ENCODE measurements around the gene BRD1.
"Not testable (repeated sequence)": the region's sequence is repeated elsewhere in the genome, so short reads cannot be mapped to it uniquely, and the experiment has no call there.

BRD1 gene

DNA sequence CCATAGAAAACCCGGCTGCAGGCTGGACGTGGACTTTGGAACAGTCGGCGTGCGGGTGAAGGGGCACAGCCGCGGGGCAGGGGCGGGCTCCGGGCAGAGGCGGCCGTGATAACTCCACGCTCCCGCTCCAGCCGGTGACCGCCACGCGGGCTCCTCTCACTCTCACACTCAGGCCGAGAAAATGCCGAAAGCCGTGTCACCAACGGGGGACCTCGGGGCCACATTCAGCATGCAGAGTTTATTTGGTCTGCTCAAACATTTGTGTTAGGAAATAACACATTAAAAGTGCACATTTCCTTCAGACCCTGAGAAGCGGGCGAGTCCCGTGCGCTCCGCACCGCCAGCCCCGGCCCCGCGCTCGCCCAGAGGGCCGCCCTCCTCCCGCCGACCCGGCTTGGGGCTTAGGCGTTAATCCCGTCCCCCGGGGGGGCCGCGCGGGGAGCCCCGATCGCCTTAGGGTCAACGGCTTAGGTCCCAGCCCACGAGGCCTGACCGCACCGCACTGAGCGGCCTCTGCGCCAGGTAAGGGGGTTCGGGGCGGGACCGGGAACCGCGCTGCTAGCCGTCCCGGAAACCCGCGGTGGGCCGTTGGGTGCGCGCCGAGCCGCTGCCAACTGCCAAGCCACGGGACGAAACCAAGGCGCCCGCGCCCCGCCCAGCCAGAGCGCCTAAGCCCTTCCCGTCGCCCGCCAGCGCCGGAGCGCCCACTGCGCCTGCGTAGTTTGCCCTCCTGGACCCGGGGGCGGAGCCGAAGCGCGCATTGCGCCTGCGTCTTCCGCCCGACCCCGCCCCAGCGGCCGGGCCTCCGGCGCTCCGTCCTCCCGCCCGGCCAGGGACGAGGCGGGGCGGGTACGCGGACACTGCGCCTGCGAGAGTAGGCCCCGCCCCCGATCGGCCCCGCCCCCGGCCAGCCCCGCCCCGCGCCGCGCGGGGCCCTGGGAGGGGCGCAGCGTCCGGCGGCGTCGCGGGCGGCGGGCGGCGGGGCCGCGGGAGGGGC is 25.5 kb upstream of the BRD1 start, which contains the start of gene ZBED4:
Gene ZBED4, plus strand, starts transcription at position 947 of the 997 bp plus-strand sequence. CDS start 29,819 bp downstream, outside the sequence.
- peak; percentile 92 for DNase-seq (ENCODE audit: low read depth)

DNA sequence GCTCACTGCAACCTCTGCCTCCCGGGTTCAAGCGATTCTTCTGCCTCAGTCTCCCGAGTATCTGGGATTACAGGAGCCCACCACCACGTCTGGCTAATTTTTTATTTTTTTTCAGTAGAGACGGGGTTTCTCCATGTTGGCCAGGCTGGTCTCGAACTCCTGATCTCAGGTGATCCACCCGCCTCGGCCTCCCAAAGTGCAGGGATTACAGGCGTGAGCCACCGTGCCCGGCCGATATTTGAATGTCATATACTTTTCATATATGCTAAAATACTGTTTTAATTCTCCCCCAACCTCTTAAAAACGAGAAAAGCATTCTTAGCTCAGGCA is 24.9 kb upstream of the BRD1 start:
- not testable (repeated sequence) for DNase-seq (ENCODE audit: low read depth)

DNA sequence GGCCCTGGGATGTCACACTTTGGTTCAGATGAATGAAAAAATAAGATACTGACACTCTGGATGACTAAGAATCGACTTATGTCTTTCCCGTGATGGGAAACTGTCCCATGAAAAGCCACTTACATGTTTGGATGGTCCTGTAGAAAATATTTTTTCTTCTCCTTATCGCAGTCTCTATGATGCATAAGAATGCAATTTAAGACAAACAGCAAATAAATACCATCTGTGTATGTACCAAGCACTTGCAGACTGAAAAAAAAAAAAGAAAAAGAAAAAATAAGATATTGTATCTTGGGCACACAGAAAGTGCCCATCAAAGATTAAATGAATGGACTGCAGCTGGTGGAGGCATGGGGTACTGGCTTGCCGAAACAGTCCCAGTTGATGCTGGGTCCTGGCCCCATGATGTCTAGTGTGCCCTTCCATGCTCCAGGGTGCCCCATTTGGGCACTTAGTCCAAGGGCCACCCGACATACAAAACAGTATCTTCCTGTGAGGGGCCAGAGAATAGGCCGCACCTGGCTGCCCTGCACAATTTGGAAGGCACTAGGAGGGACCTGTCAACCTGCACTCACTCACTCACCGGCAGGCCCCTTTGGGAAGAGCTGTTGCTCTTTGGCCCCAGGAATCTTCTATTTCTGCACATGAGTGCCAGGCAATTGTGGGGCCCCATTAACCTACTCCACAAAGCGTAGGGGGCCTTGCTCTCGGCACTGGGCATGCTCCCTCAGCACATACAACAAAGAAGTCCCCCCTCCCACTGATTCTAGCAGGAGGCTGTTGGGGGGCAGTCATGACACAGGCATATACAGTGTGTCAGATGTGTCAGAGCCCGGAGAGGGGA is 23.5 kb upstream of the BRD1 start:
- no peak for DNase-seq (ENCODE audit: low read depth)

DNA sequence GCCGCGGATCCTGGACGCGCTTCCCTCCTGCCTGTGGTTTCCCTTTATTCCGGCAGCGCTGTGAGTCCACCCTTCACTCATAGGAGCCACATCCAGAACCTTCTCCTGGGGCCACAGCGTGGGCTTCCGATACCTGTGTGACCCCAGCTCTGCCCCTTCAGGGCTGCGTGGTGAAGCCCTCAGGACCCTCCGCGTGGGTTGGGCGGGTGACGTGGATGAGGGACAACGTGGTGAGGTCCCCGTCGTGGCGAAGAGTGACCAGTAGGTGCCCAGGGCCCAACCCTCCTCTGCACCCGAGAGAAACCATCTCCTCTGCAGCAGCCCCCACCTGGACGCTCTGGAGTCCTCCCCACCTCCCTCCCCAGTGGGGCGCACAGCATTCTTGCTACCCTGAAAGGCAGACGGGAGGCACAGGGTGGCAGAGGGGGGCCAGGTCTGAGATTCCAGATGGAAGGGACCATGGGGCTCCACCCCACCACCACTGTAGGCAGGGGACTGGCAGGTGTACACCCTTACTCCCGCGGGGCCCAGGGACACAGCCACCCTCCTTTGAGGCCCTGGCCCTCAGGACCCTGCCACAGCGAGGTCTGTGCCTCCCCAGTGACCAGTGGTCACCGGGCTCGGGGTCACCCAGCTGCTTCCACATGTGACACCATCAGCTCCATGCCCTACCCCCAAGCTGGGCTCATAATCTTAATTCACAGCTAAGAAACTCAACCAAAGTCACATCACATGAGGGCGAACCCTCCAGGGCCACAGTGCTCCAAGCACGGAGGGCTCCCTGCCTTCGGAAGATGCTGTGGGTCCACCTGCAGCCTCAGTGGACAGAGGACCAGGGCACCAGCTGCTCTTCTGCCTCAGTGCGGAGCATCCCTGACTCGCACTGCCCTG is 22.6 kb upstream of the BRD1 start:
- DNase-seq (ENCODE audit: low read depth) = no peak

DNA sequence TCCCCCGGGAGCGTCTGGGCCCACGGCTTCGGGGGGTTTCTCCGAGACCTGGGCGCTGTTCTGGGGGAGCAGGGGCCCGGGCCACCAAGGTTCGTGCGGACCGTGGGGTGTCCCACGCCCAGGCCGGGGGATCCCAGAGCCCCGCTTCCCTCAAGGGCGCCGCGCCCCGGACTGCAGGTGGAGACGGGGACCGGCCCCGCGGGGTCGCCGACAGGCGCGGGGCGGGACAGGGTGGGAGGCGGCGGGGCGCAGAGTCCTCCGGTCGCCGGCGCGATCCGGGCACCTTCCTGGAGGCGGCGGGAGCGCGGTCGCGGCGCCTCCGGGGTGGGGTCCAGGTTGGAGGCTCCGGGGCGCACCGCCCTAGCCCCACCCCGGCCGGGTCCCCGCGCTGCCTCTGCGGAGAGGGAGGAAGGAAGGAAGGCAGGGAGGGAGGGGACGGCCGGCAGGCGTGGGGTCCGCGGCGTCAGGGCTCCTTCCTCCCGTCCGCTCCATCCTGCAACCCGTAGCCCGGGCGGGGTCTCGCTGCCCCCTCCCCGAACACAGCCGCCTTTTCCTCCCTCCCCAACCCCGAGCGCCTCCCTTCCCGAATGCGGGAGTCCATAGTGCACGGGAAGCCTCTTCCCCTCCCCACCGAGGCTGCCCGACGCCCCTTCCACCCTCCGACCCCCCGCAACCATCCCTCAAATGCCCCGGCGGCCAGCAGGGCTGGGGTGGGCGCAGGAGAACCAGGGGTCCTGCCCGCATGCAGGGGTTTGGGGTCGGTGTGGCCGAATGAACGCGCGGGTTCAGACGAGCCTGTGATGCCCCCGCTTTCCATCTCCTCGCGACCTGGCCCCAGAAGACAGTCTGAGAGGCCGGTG is 21.7 kb upstream of the BRD1 start:
- DNase-seq (ENCODE audit: low read depth) = no peak

DNA sequence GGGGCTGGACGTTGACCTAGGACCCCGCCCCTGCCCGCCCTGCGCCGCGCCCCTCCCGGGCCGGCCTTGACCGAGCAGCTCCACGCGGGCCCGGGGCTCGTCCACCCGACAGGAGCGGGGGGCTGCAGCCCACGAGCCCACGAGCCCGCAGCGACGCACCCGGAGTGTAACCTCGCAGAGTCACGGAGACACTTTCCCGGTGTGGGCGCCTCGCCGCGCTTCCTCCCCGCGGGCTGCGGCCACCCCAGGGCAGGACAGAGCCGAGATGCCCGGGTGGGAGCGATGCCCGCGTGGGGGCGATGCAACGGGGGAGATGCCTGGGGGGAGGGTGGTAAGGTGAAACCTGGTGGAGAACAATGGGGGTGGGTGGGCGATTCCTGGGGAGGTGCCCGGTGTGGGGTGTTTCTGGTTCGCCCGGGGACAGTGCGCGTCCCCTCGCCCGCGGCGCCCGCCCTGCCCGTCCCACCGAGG is 21.1 kb upstream of the BRD1 start:
- DNase-seq (ENCODE audit: low read depth) = no peak

DNA sequence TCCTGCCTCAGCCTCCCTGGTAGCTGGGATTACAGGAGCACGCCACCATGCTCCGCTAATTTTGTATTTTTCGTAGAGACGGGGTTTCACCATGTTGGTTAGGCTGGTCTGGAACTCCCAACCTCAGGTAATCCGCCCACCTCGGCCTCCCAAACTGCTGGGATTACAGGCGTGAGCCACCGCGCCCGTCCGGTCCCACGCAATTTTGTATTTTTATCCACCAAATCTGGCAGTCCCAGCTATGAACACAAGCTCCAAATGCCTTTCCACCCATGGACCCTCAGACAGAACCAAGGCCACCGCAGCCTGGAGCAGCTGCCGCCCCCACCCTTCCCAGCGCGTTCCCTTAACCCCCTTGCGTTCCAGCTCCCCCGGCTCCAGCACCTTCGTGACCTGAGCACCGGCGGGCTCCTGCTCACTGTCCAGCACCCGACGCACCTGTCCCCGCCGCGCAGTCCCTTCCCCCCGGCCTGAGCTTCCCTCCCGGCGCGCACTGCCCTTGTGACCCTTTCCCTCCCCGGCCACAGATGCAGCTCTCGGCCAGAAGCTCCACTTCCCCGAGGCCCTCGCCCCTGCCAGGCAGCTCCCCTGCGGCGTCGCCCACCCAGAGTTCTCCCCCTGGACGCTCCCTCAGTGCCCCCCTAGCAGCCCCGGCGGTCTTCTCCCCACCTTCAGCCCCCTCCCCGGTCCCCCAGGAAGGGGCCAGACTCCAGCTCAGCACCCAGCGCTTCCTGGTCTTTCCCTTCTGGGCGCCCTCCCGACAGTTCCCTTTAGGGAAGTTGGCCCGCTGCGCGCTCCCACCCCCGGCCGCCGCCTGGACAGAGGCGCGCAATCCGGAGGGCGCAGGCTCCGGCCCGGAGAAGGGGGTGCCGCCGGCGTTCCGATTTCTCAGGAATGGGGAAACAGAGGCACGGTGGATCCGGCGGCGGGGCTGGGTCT is 20.3 kb upstream of the BRD1 start:
- no peak for DNase-seq (ENCODE audit: low read depth)

DNA sequence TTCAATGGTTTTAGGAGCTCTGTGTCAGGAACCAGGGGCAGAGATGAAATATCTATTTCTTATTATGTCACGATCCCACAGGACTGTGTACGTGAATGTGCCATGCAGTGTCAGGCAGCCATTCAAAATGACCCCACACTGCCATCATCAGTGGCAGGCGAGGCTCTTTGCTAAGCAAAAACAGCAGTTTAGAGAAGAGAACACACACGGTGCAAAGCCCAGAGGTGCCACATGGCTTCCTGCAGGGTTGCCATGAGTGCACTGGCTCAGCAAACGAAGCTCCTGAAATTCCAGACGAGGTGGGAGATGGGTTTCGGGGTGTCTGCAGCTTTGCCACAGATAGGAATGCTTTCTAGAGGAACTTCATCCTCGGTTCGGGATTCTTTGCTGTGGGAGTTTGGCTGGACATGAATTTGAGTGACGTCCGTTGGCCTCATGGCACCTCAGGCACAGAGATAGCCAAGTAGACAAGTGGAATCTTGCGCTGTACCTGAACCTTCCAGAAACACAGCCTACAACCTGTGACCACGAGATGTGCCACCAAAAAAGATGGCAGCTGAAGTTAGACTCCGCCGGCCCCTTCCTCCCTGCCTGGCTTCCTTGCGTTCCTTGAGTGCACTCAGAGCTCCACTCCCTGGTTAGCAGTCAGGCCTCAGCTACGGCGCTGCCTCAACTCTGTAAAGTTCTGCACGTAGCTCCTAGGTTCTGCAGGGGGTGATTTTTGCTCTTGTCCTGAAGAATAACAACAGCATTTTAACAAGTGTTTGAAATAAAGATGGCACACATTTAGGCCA is 18.2 kb upstream of the BRD1 start:
- no peak for DNase-seq (ENCODE audit: low read depth)

DNA sequence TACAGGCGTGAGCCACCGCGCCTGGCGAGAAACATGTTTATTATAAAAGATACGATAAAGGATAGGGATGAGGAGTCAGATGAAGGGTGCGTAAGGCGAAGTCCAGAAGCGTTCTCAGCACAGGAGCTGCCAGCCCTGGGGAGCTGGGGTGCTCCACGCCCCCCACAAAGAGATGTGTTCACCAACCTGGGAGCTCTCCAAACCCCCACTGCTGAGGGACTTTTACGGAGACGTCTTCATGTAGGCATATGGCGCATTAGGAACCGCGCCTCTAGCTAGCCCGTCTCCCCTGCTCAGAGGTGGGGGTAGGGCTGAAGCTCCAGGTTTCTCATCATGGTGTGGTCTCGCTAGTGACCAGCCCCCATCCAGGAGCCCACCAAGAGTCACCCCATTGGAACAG is 17.6 kb upstream of the BRD1 start:
- DNase-seq (ENCODE audit: low read depth) = no peak

DNA sequence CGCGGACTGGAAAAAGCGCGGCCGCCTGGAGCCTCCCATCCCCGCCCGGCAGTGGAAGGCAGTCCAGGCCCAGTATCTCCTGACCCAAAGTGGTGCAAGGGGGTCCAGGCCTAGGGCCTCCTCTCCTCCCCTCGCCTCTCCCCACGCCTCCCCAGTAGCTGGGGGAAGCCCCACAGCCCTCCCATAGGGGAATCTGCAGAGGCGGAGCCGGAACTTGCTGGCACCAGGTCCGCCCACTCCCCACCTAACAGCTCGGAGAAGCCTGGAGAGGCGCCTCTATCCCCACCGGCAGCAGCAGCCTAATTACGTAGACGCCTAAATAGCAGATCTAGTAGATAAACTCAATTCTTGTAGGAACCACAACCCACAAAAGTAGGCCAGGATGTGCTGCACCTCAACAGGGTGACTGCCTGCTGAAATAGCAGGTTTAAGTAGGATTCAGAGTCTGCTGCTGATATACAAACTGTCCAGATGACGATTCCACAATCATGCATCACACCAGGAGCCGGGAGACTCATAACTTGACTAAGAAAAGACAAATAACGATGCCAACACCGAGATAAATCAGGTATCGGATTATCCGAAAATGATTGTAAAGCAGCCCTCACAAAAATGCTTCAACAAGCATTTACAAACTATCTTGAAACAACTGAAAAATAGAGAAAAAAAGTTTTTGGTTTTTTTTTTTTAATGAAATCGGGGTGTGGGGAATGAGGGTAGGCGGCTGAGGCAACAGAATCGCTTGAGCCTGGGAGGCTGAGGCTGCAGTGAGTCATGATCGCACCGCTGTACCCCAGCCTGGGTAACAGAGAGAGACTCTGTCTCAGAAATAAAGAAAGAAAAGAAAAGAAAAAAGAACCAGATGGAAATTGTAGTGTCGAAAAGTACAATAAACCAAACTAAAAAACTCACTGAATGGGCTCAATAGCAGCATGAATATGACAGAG is 11.4 kb upstream of the BRD1 start:
- peak; percentile 69 for DNase-seq (ENCODE audit: low read depth)

DNA sequence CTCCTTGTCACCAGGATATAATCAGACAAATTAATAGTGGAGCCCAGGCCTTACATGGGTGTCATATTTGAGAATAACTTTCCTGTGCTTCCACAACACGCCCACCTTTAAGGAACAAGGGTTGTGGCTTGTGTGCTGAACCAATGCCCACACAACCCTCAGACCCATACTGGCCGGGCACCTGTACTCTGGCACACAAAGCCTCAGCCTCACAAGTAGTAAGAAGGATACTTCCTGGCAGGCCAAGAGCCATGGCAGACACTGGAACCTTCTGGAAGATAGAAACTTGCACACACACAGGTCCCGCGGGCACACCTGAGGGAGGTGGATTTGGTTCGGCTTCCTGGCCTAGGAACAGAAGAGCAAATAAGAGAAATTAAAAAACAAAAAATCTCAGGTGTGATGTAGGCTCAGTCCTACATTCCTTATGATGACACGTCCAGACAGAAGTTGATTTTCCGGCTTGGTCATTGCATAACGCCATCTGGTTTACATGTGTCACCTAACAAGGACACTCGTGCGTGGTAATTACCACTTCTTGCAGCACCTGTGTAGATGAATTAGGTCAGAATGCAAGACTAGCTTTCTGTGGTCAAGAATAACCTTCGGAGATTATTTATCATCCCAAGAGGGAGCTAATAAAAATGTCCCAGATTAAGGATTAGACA is 5.8 kb upstream of the BRD1 start:
- no peak for DNase-seq (ENCODE audit: low read depth)

DNA sequence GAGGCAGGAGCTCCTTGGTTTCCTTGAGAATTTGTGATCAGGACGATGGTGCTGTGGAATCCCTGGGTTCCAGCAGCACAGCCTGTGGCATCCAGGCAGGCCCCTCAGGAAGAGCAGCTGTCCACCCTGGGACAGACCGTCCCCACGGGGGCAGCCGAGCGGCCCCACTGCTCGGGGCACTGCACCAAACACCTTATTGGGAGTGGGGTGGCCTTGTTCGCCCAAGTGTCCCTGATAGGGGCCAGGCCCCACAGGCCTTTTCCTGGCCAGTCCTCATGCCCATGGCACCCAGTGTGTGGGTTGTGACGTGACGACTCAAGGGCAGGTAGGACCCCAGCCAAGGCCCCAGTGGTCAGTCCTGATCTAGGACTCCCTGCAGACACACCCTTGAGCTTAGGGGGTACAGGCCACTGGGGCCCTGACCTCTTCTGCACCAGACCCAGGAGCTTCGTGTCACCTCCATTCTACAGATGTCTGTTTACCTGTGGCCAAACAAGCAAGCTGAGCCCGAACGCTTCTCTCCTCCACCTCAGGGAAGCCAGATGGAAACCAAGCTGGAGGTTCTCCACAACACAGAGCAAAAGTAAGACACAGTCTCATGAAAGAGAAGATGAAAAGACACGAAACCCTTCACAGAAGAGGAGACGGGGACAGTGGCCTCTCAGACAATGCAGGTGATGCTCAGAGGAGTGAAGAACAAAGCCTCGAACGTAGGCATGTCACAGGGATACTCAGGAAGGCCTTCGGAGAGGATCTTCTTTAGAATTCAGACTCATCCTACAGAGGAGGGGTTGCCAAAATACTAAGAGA is 1.6 kb upstream of the BRD1 start:
- no peak for DNase-seq (ENCODE audit: low read depth)

DNA sequence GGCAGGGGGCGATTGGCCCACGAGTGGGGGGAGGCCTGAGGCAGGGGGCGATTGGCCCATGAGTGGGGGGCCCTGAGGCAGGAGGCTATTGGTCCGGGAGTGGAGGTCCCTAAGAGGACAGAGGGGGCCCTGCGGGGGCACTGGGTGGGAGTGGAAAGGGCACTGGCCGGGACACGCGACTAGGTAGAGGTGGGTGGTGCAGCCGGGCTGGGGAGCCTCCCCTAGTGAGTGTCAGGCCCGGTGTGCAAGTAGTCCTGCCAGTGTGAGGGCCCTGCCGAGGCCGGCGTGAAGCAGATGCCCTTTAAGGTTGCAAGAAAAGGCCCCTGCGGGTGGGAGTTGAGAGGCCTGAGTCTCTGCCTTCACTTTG is 909 bp upstream of the BRD1 start:
- no peak for DNase-seq (ENCODE audit: low read depth)

DNA sequence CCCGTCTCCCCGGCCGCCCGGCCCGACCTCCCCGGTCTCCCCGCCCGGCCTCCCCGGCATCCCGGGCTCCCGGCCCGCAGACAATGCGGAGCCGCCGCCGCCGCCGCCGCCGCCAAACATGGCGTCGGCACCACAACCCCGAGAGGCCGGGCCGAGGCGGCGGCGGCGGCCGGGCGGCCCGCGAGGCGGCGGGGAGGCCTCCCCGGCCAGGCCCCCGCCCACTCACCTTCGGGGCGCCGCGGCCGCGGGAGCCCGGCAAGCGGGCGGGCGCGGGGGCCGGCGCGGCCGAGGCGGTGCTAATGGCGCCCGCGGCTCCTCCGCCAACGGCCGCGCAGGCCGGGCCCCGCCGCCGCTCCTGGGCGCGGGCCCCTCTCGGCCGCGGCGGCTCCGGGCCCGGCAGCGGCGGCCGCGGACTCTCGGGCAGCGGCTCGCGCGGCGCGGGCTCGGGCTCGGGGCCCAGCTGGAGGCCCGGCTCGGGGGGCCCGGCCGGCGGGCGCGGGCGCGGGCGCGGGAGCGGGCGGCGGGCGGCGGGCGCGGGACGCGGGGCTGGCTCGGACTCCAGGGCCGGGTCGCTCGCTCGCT is 311 bp downstream of the BRD1 start:
- DNase-seq (ENCODE audit: low read depth) = no peak

DNA sequence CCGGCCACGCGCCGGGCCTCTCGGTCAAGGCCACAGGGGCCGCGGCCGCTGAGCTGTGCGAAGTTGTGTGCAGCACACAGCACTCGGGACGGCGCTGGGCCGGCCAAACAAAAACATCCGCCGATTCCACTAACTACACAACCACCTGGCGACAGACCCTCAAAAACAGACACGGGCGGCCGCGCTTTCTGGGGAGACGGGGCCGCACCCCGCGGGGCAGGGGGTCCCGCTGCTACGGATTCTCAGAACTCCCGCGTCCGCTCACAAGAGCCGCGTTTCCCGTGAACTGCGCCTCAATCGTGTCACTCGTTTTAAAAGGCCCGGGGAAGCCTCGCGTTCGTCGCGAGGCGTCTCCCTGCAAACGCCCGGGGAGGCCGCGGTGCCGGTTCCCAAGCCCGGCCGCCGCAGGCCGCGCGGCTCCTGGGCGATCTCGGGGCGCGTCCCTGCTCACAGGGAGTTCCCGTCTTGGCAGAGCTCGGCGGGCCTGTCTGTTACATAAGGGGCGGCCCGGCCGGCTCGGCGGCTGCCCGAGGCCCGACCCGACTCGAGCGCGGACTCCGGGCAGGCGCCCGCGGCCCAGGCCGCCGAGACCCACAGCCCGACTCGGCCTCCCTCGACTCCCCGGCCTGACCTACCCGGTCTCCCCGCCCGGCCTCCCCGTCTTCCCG is 936 bp downstream of the BRD1 start:
- no peak for DNase-seq (ENCODE audit: low read depth)
